ENCODE measurements around the gene GULP1. TPM values are rescaled to one million over a fixed set of nuclear protein-coding genes. Genes with fewer than 3 reads are reported as not detected.

Gene GULP1
- total RNA-seq, 2 donors from 2014 or later, result 7.5 to 10.5 TPM

- no peak for DNase-seq (ENCODE audit: low spot score)
- TF ChIP-seq CTCF (IDR thresholded peaks at IDR 0.05), result no peak
- Histone ChIP-seq H3K36me3 (no peaks in the 10 kb centered on the region), H3K4me1 (no peaks in the 10 kb centered on the region), H3K27ac (no peak overlapping the region), H3K4me3 (no peak overlapping the region), H3K27me3 (no peaks in the 10 kb centered on the region), H3K9me3 (no peaks in the 10 kb centered on the region)
Measured at GRCh38 chr2:188631037-188631809, 339.5 kb downstream of the GULP1 start.

- Histone ChIP-seq H3K27me3 (no peaks in the 10 kb centered on the region), H3K4me1 (no peaks in the 10 kb centered on the region), H3K4me3 (no peak overlapping the region), H3K27ac (no peak overlapping the region), H3K9me3 (no peaks in the 10 kb centered on the region), H3K36me3 (no peaks in the 10 kb centered on the region)
- DNase-seq (ENCODE audit: low spot score), result no peak
- no peak for TF ChIP-seq CTCF (IDR thresholded peaks at IDR 0.05)
Measured at GRCh38 chr2:188634656-188635055, 343.0 kb downstream of the GULP1 start.

MicroRNAs within 50 kb of the gene (microRNA counts, 767-probe panel; counts per million panel counts)
- microRNA hsa-miR-561-3p, result 0 counts per million in 2 donors

Small RNAs within 50 kb of the gene (microRNA-seq; reads per million reads assigned to microRNA genes)
- 0 reads per million in 2 donors for gene MIR561 (ENCODE audit: borderline number of aligned reads in 2 of 2, borderline replicate concordance in 1 of 2)
